GM18909 (cell line): Measurements from ENCODE around the gene CCDC102A.

ENCODE experiments used
- ATAC-seq: cut with Tn5 transposase; IDR thresholded peaks from one replicate; pipeline ENCODE4 v1.9.1; 2021; ENCODE audit warnings: mild to moderate bottlenecking; ENCODE audit not compliant: unreplicated experiment, poor library complexity

CCDC102A gene

DNA sequence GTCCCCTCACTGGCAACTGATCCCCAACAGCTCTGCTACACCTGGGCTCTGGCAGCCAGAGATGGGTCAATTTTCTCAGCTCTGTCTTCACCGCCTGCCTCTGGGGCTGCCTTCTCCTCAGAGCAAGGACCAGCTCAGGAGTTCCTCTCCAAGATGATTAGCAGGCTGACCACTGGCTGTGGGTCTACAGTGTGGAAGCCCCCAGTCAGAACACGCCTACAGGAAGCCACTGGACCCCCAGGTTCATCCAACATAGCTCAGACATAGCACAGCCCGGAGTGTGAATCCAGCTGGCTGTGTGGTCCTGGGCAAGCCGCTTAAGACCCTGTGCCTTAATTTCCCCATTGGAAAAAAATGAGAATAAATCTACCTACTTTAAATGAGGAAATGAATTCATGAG lies 55.0 kb downstream of the CCDC102A start:
- no peak for ATAC-seq

DNA sequence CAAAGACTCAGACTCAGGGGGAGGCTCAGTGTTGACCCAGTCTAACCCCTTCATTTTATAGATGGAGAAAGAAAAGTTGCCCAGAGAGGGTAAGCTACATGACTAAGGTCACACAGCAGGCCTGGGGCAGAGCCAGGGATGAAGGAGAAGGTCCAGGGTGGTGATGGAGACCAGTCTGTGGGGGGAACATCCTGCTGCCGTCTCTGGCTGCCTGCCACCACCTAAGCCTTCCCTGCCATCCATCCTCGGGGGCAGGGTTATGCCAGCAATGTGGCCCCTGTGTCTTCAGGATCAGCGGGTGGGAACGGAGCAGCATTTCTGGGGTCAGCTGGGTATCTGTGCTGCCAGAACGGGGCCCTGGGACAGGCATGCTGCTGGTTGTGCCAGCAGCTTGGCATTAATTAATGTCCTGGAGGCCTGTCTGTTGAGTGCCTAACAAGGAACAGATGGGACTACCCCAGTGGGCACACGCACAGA lies 55.6 kb downstream of the CCDC102A start:
- no peak for ATAC-seq

DNA sequence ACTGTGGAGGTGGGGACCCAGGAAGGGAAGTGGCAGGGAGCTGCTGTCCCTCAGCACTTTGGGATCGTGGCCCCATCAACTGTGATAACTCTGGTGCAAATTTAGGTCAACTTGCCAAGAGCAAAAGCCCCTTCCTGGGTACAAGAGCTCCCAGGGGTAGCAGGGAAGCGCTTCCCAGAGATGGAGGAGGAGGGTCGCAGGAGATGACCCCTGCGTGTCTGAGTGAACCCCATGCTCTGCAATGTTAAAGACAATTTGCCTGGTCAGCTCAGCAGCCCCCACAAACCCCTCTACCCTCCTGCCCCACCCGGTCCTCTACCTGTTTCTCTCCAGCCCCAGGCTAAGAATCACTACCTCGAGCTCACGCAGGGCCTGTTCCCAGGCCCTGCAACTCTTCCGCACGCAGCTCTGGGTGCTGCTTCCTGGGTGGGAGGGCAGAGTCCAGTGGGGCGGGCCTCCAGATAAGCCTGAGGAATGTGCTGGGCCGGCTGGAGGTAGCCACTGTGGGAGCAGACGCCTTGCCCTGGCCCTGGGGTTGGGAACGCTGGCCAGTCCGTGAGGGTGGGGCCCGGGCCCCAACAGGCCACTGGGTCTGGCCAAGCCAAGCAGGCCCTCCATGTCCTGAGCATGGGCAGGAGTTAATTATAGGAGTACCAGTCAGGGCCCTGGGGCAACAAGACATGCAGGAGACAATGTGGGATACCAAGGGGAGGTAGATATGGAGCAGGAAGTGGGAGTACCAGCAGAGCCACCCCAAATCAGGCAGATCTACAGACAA lies 56.2 kb downstream of the CCDC102A start:
- ATAC-seq, result no peak

DNA sequence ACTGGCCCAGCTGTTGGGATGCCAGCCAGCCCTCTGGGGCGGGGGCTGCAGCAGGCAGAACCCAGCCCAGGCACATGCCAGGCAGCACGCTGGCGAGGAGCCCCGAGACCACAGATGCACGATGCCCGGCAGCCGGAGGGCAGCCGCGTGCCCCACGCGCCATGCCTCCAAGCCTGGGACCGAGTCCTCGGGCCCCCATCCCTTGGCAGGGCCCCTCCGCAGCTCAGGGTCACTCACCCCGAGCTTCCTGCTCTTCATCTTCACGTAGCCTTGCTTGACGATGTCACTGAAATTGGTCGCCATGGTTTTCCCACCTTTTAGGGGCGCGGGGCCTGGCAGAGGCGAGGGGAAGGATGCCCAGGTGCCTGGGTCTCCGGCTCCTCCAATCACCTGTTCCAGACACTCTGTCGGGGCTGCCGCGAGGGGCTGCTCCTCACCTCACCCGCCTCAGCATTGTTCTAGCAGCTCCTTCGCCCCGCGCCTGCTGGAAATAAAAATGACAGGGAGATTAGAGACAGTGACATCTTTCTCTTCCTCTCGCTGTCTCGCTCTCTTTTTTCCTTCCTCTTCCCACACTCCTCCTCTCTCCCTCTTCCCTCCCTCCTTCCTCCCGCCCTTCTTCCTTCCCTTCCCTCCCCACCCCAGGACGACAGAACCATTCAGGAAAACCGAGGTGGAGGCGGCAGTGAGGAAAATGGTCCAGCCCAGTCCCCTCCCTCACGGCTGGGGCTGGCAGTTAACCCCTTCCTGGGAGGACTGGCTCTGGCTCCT lies 57.0 kb downstream of the CCDC102A start:
- no peak for ATAC-seq

DNA sequence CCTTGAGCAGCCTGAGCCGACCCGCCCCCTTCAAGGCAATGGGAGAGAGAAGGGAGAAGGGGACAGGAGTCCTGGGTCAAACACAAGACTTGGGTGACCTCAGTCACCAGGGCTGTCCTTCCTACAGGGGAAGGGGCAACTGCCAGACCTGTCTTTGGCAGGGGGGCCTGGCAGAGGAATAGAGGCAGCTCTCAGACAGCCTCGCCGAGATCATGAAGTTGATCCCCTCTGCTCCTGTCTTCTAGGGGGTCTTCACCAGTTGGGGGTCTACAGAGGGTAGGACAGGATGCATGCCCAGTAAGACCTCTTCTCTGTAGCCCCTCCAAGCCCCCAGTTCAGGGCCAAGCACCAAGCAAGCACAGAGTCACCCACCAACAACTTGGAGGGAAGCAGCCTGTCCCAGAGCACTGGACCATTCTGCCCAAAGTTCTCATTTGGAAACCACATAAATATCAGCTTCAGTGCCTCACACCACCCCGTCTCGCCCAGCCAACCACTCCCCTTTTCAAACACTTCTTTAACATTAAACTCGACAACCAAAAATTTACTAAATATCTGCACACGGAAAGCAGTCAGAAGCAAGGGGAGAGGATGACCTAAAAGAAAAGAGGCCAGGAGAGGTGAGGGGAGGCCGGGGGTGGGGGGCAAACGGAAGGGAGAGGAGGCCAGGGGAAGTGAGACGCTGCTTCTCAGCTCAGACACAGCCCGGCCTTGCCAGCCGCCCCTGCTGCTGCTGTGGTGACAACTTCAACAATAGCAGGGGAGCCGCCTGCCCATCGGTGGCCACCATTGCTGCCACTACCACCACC lies 57.8 kb downstream of the CCDC102A start:
- no peak for ATAC-seq

DNA sequence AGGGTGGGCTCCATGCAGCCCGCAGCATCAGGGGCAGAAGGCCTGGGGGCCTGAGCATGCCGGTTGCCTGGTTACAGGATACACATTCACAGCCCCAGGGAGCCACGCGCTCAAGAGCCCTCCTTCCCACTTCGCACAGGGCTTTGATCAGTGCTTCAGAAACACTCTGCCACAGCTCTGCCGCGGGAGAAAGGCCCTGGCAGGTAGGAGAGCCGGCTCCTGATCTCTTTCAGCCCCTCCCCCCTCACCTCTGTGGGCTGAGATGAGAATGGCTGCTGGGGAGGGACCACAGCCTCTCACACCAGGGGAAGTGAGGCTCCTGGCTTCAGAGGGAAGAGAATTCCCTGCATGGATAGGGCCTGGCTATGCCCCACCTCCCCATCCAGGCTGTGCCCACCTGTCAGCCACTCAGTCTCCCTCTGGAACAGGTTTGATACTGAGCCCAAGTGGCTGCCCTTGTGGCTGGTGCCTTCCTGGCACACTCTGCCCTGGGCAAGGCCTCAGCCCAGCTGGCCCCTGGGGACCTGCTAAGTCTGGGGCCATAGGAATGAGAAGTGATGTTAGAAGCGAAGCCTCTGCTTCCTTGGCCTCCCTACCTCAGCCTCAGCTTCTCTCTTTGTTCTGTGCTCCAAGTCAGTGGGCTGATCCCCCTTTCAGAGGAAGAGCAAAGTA lies 58.7 kb downstream of the CCDC102A start:
- ATAC-seq, result no peak

DNA sequence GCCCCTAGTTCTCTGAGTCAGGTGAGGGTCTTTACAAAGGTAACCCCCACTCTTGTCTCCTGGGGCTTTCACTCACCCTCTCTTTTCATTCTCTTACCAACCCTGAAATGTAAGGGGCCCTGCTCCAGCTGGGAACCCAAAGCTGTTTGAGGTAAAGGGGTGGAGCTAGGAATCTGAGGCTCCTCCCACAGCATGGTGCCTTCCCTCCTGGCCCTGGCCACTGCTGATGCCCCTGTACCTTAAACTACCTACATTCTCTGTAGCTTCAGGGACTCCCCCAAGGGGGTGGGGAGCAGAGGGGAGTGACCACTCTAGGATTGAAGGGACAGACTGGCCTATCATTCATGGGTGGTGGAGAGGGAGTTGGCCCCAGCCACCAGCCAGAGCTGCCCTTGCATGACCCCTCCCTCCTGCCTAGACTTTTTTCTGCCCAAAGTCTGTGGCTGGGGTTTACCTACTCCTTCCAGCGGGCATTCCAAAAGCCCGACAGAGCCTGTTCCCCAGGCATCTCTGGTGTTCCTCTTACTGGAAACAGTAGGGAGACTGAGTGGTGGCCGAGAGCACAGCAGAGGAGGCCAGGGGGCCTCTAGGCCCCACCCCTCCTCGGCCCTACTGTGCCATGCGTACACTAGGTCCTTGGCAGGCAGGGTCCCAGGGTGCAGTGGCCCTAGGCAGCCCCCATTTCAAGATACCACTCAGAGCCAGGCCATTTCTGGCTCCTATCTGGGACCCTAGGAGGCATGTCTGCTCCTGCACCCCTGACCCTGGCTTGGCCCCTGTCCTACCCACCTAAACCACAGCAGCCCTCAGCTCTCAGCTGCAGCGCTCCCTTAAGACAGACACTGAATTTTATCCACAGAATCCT lies 59.6 kb downstream of the CCDC102A start:
- no peak for ATAC-seq

DNA sequence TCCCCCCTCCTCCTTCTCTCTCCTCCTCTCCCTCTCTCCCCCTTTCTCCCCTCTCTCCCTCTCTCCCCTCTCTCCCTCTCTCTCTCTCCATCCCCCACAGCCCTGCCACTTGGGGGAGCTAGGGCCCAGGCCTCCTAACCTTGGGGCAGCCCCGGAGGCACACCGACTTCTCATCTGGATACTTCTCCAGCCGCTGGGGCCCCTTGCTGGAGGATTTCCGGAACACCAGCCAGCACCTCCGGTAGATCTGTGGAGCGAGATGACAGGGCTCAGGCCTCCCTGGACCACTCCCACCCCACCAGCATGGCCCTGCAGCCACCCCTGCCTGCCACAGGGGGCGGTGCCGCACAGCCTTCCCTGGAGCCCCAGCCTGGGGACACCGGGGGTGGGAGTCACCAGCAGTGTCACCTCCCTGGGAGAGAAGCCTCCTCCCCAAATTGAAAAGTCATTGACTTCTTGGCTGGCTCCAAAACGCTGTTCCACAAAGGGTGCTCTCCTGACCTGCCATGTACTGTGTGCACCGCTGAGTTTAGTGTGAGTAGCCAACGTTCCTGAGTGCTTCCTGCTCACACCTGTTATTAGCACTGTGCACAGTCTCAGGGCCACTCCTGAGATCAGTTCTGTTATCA lies 60.5 kb downstream of the CCDC102A start:
- ATAC-seq, result peak; percentile 91

DNA sequence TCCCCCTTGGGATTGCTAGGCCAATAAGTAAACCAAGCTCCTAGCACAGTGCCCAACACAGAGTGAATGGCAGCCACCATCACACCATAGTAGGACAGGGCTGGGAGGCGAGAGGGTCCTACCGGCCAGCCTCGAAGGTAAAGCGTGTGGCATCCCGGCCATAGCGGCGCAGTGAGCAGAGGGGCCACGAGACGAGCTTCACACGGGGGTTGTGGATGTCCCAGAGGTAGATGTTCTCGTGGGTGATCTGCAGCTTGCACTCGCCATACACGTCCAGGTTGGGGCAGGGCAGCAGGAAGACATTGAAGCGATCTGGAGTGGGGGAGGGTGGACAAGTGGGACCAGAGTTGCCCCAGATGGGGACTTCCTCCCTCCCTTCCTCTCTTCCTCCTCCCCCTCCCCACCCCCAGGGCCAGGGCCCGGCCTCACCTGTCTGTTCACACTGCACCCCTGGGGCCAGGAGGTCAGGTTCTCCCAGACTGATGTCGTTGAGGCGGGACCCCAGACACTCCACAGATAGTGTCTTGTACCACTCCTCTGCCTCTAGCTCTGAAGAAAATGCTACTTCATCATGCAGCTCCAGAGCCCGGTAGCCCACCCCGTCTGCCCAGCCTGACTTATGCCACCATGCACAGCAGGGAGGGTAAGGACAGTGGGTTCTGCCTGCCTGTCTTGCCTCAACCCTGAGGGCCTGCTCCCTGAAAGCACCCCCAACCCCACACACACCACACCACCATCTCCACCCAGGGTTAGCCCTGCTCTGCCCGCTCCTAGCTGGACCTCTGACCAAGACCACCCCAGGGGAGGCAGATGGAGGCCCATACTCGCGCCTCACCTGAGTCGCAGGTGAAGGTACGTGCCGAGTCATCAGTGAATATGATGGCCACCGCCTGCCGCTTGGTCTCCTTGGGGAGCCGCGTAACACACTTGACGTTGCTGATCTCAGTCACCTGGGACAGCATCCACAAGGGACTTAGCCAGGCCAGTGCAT lies 61.4 kb downstream of the CCDC102A start:
- no peak for ATAC-seq

DNA sequence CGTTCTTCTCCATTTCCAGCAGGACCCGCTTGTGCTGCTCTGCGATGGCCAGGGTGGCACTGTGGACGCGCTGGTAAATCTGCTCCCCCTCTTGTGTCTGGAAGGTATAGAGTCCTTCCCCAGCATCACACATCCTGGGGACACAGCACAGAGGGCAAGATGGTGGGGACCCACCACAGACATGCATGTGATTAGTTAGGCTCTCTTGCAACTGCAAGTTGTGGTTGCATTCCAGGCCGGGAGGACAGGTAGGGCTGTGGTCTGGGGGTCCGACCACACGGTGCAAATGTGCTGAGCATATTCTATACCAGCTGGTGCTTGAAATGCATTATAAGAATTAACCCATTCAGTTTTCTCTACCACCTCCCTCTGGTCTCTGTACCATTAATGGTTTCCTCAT lies 62.5 kb downstream of the CCDC102A start:
- ATAC-seq, result no peak

DNA sequence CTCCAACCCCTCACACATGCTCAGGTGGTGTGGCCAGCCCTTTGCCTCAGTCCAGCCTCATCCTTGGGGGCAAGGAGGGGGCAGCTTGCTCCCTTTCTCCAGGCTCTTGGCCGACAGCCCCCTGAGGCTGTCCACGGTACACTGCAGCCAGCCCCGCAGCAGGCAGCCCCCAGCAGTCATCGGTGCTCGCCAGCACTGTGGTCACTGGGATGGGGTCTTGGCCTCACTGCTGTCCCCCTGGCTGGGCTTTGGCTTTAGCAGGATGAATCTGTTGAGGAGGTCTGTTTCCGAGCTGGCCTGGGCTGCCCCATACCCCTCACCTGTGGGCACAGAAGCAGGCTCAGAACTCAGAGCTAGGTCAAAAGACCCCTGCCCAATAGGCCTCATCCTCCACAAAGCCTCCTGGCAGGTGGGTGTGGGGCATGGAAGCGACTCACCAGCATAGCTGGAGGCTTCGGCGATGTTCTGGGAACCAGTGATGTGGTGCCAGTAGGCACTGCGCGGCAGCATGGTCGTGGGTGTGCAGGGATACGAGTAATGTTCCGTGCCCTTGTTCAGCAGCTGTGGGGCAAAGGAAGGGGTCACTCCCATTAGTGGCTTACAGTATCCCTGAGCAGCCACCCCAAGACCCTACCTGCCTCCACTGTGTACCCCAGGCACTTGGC lies 63.1 kb downstream of the CCDC102A start:
- no peak for ATAC-seq

DNA sequence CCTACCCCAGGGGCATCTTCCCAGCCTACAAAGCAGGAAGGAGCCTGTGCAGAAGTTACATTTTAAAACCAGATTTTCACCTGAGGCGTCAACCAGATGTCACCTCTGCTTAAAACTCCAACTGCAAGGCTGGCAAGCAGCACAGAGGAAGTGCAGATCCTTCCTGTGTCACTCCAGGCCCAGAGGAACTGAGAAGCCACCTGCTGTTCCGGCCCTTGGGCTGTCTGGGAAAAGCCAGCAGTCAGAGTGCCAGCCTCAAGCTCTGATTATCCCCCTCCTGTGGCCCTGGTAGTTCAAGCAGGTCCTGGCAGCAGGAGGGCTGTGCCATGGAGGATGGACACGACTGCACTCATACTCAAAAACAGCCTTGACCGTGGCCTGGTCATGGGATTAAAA lies 63.7 kb downstream of the CCDC102A start:
- ATAC-seq, result no peak

DNA sequence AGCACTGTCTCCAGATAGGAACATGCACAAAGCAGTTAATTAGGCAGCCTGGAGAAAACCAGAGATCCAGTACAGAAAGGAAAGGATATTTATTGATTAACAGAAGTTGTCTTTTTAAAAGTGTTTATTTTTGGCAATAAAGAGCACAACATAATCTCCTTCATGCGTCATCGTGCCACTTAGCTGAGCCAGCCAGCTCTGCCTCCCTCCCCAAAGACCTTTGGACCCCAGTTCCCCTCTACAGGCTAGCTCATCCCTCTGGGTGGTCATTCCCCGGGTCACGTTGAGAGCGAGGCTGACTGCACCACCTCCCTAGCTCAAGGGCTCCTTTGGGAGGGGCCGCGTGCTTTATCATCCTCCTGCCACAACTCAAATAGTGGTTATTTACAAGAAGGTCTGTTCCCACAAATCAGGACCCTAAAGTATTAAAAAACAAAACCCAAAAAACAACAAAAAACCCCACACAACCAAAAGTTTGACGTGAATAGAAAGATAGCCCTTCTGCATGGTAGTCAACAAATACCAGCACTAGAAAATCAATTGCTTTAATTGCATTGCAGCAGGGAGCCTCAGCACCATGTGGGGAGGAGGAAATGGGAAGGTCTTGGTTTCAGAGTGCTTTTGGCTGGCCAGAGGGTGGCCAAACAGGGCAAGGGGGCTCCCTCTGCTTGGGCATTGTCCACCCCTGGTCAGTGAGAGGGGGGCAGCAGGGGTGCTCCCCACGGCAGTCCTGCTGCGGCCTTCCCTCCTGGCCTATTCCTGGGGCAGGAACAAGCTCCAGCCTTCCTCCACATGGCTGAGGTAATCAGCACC lies 64.3 kb downstream of the CCDC102A start:
- no peak for ATAC-seq

DNA sequence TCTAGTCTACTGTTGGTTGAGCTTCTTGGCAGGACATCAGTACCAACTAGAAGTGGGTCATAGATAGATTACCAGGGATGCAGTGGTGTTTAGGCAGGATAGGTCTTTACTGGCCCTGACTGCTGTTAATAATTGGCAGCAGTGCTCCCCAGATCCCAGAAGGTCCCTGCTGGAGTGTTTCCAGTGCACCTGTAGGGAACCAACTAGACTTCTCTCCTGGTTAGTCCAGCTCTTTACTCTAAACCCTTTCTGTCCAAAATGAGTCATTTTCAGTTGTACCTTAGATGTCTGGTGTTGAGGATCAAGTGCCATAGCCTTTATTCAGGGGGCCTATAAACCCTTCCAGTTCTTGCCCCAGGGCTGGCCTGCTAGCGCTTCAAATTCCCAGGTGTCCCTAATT lies 65.2 kb downstream of the CCDC102A start:
- no peak for ATAC-seq

DNA sequence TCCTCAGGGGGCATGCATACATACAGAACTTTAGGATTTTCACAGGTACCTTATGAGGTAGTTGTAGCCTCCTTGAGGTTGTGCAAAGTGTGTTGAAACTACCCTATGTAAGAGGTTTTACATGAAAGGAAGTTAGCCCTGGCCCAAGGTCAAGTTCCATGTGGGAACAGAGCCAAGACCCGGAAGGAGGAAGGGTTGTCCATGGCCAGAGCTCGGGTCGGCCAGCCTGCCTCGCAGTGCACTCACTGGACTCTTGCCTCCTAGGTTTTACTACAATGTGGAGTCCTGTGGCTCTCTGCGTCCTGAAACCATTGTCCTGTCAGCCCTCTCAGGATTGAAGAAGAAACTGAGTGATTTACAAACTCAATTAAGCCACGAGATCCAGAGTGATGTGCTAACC lies 65.7 kb downstream of the CCDC102A start:
- ATAC-seq, result no peak

DNA sequence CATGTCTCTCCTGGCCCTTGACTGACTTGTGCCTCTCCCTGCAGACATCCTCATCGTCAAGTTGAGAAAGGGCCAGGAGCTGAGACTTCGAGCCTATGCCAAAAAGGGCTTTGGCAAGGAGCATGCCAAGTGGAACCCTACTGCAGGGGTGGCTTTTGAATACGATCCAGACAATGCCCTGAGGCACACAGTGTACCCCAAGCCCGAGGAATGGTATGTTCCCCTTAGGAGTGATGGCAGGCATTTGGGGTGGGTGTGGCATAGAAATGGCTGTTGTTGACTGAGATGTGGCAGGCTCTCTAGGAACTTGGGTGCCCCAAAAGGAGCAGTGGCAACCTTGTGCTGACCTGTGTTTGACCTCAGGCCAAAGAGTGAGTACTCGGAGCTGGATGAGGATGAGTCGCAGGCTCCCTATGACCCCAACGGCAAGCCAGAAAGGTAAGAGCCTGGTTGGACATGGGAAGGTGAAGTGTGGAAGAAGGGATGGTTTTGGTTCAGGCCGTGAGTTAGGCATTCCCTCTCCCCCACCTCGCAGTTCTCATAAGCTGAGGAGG lies 66.4 kb downstream of the CCDC102A start:
- ATAC-seq, result no peak
